HepG2 (cell line): ENCODE results near the gene SERBP1. TPM values are rescaled to one million over a fixed set of nuclear protein-coding genes. Genes with fewer than 3 reads are reported as not detected.

Experiments
- CHCHD3 ChIP-seq: sonication (generic); formaldehyde crosslinking; IDR thresholded peaks from 2 replicates; pipeline ENCODE4 v1.8.0; 2022; ENCODE audit warnings: mild to moderate bottlenecking, missing genetic modification reagents, moderate library complexity
- EP300 ChIP-seq, 3 experiments: sonication (generic) in 1 of 3; formaldehyde crosslinking in 1 of 3; IDR thresholded peaks; 2 replicates each; pipeline versions ENCODE4 v1.5.1 to v1.6.1; 2011 to 2020; ENCODE audit warnings: low read depth in 2 of 3, low read length in 2 of 3, borderline replicate concordance in 1 of 3, improper control_type of control experiment in 1 of 3, mild to moderate bottlenecking in 1 of 3, missing genetic modification reagents in 1 of 3, moderate library complexity in 1 of 3
- NFYC ChIP-seq: IDR thresholded peaks from 2 replicates; pipeline ENCODE4 v1.6.1; 2016; ENCODE audit warnings: missing genetic modification reagents, missing compliant biosample characterization
- RBM39 ChIP-seq: fragments of 200-400 bp; formaldehyde crosslinking; IDR thresholded peaks from one replicate; pipeline ENCODE4 v1.6.1; 2018; ENCODE audit warnings: antibody characterized with exemption, mild to moderate bottlenecking, low read depth, low read length; ENCODE audit not compliant: poor library complexity, severe bottlenecking
- SKIL ChIP-seq: sonication (generic); formaldehyde crosslinking; IDR thresholded peaks from 2 replicates; pipeline ENCODE4 v1.8.0; 2022; ENCODE audit warnings: missing genetic modification reagents, mild to moderate bottlenecking, moderate library complexity, borderline replicate concordance
- STAG1 ChIP-seq: sonication (generic); formaldehyde crosslinking; IDR thresholded peaks from 2 replicates; pipeline ENCODE4 v1.4.0; 2020; ENCODE audit warnings: missing genetic modification reagents
- ZFX ChIP-seq: sonication (generic); formaldehyde crosslinking; IDR thresholded peaks from 2 replicates; pipeline ENCODE4 v1.4.0; 2020; ENCODE audit warnings: mild to moderate bottlenecking, low read depth, missing genetic modification reagents, moderate library complexity
- ZNF143 ChIP-seq: sonication (generic); formaldehyde crosslinking; IDR thresholded peaks from 2 replicates; pipeline ENCODE4 v1.4.0; 2020; ENCODE audit warnings: missing genetic modification reagents
- ZNF747 ChIP-seq: sonication (generic); formaldehyde crosslinking; IDR thresholded peaks from 2 replicates; pipeline ENCODE4 v1.8.1; 2023; ENCODE audit warnings: missing genetic modification reagents, mild to moderate bottlenecking, borderline replicate concordance
- polyA plus RNA-seq, 8 experiments: library from polyadenylated mRNA; depleted of rRNA in 3 of 8; stranded (reverse) in 7 of 8; unstranded in 1 of 8; fragments of >200 nt; fragmentation: Illumina TruSeq in 4 of 8; extraction: Trizol in 4 of 8; gene quantifications; 2 replicates each; pipeline versions ENCODE4 v1.2.1 to v1.2.3, GENCODE V29; 2011 to 2016; ENCODE audit warnings: low read depth in 4 of 8, missing spikeins in 1 of 8, mixed read lengths in 1 of 8; ENCODE audit not compliant: insufficient read depth in 1 of 8
- total RNA-seq, 5 experiments: library from RNA; depleted of rRNA; stranded (reverse); fragments of >200 nt; fragmentation: Illumina TruSeq; extraction: Trizol; gene quantifications; 2 replicates each; pipeline ENCODE4 v1.2.3, GENCODE V29; 2016; ENCODE audit warnings: low read depth in 1 of 5
- TF ChIP-seq, protein P1 (sequence below): sonication (generic); IDR thresholded peaks from 2 replicates; pipeline ENCODE4 v1.6.1; 2016; ENCODE audit warnings: low read depth, borderline replicate concordance
- TF ChIP-seq, protein P2 (sequence below): sonication (generic); formaldehyde crosslinking; IDR thresholded peaks from 2 replicates; pipeline ENCODE4 v1.5.0; 2020; ENCODE audit warnings: mild to moderate bottlenecking, missing genetic modification reagents, borderline replicate concordance

The SERBP1 gene
- total and polyA plus RNA-seq, 2 of the 13 experiments (the other 11 are each of a cell fraction or from before 2014, with no cell fraction given): 175 to 281 TPM

DNA sequence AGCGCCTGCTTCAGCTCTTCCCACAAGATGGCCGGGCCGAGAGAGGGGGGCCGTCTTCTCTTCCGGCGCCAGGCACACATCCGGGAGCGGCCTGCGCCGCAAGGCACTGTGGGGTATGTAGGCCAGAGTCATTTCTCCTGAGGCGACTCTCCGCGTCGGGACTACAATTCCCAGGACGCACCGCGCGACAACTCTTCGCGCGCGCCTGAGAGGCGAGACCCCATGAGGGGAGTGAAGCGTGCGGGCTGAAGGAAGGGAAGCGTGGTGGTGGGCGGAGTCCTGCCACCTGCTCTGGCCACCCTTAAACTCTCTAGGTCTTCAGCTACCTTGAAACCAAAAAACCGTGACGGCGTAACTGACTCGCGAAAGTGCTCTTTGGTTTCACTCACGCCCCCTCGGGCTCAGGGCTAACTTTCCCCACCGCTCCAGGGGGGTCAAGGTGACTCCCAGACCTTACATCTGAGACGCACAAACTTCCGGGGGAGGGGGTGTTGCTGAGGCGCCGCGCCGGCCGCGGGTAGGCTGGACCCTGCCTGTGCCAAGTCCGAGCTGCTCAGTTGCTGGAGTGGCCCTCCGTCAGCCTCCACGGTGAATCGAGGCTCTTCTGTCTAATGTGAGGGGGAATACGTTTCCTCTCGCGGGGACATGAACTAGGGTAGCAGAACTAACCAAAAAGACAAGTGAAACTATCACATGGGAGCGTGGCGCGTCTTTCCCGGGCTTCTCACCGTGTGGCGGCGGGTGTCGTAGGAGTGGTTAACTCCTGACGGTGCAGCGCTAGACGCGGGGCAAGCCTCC lies at the start of gene SERBP1 (continued):
- TF ChIP-seq ZNF747 (CRISPR knock-in tag): peak; percentile 60
- no peak for TF ChIP-seq SKIL (CRISPR knock-in tag)
- no peak for TF ChIP-seq RBM39
- TF ChIP-seq ZFX (CRISPR knock-in tag): peak; percentile 12
- TF ChIP-seq, protein P1, sequence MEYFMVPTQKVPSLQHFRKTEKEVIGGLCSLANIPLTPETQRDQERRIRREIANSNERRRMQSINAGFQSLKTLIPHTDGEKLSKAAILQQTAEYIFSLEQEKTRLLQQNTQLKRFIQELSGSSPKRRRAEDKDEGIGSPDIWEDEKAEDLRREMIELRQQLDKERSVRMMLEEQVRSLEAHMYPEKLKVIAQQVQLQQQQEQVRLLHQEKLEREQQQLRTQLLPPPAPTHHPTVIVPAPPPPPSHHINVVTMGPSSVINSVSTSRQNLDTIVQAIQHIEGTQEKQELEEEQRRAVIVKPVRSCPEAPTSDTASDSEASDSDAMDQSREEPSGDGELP: peak; percentile 65; the same call in 1 of the 2 replicates
- 0 out of 2 replicates have a peak, but pooled peaks have one; percentile 4 for TF ChIP-seq STAG1 (CRISPR knock-in tag)
- TF ChIP-seq, protein P2, sequence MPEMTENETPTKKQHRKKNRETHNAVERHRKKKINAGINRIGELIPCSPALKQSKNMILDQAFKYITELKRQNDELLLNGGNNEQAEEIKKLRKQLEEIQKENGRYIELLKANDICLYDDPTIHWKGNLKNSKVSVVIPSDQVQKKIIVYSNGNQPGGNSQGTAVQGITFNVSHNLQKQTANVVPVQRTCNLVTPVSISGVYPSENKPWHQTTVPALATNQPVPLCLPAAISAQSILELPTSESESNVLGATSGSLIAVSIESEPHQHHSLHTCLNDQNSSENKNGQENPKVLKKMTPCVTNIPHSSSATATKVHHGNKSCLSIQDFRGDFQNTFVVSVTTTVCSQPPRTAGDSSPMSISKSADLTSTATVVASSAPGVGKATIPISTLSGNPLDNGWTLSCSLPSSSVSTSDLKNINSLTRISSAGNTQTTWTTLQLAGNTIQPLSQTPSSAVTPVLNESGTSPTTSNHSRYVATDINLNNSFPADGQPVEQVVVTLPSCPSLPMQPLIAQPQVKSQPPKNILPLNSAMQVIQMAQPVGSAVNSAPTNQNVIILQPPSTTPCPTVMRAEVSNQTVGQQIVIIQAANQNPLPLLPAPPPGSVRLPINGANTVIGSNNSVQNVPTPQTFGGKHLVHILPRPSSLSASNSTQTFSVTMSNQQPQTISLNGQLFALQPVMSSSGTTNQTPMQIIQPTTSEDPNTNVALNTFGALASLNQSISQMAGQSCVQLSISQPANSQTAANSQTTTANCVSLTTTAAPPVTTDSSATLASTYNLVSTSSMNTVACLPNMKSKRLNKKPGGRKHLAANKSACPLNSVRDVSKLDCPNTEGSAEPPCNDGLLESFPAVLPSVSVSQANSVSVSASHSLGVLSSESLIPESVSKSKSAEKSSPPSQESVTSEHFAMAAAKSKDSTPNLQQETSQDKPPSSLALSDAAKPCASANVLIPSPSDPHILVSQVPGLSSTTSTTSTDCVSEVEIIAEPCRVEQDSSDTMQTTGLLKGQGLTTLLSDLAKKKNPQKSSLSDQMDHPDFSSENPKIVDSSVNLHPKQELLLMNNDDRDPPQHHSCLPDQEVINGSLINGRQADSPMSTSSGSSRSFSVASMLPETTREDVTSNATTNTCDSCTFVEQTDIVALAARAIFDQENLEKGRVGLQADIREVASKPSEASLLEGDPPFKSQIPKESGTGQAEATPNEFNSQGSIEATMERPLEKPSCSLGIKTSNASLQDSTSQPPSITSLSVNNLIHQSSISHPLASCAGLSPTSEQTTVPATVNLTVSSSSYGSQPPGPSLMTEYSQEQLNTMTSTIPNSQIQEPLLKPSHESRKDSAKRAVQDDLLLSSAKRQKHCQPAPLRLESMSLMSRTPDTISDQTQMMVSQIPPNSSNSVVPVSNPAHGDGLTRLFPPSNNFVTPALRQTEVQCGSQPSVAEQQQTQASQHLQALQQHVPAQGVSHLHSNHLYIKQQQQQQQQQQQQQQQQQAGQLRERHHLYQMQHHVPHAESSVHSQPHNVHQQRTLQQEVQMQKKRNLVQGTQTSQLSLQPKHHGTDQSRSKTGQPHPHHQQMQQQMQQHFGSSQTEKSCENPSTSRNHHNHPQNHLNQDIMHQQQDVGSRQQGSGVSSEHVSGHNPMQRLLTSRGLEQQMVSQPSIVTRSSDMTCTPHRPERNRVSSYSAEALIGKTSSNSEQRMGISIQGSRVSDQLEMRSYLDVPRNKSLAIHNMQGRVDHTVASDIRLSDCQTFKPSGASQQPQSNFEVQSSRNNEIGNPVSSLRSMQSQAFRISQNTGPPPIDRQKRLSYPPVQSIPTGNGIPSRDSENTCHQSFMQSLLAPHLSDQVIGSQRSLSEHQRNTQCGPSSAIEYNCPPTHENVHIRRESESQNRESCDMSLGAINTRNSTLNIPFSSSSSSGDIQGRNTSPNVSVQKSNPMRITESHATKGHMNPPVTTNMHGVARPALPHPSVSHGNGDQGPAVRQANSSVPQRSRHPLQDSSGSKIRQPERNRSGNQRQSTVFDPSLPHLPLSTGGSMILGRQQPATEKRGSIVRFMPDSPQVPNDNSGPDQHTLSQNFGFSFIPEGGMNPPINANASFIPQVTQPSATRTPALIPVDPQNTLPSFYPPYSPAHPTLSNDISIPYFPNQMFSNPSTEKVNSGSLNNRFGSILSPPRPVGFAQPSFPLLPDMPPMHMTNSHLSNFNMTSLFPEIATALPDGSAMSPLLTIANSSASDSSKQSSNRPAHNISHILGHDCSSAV (CRISPR knock-in tag): no peak; the same call in 1 of the 2 replicates
- peak; percentile 43 for TF ChIP-seq NFYC
- TF ChIP-seq EP300 (IDR thresholded peaks at IDR 0.05; ENCODE audit: low read depth in 2 of 2, low read length in 2 of 2): no peak
- TF ChIP-seq EP300 (CRISPR knock-in tag; IDR thresholded peaks at IDR 0.05; ENCODE audit: borderline replicate concordance): no peak
- TF ChIP-seq CHCHD3: peak; percentile 35; the same call in 1 of the 2 replicates
- peak; percentile 97 for TF ChIP-seq ZNF143 (CRISPR knock-in tag)
